PC-3 (cell line): ENCODE results near the gene GSC2. TPM values are rescaled to one million over a fixed set of nuclear protein-coding genes. Genes with fewer than 3 reads are reported as not detected.

Experiments
- ATAC-seq: fragments of 200-7000 bp; cut with Tn5 transposase; 2 replicates; pipeline ENCODE4 v1.9.1; 2020; ENCODE audit warnings: mild to moderate bottlenecking, moderate library complexity
- BruUV-seq: library from RNA; stranded (reverse); fragments of 400-500 nt; replicated peaks from 2 replicates; lab custom pipeline; 2021; lab: Mats Ljungman, UMichigan
- CTCF ChIA-PET: fragments of 300-600 bp; sonication (Branson Sonifier 250); formaldehyde crosslinking; loops from one replicate; lab custom pipeline; 2022; ENCODE audit warnings: antibody characterized with exemption; lab: Charles Lee
- POLR2A ChIA-PET: fragments of 300-600 bp; sonication (Branson Sonifier 250); formaldehyde crosslinking; loops from one replicate; lab custom pipeline; 2022; ENCODE audit warnings: antibody characterized with exemption; ENCODE audit not compliant: unreplicated experiment; lab: Charles Lee
- DNase-seq: peaks from one replicate; pipeline ENCODE4 v3.0.0-alpha.2; 2015
- H2AFZ ChIP-seq: fragments of 300-600 bp; sonication (generic); 2 replicates; pipeline ENCODE4 v1.6.0; 2016; ENCODE audit warnings: antibody characterized with exemption, low read length
- H3F3A ChIP-seq: fragments of 300-600 bp; sonication (generic); one replicate; pipeline ENCODE4 v1.6.0; 2017; ENCODE audit warnings: antibody characterized with exemption, low read length, control low read depth, mild to moderate bottlenecking; ENCODE audit not compliant: unreplicated experiment
- H3K27ac ChIP-seq: fragments of 300-600 bp; sonication (generic); 2 replicates; pipeline ENCODE4 v1.5.1; 2016; ENCODE audit warnings: mild to moderate bottlenecking, low read length
- H3K27me3 ChIP-seq: fragments of 300-600 bp; sonication (generic); 2 replicates; pipeline ENCODE4 v1.6.1; 2016; ENCODE audit warnings: low read length, mixed read lengths
- H3K36me3 ChIP-seq: fragments of 300-600 bp; sonication (generic); 2 replicates; pipeline ENCODE4 v1.6.1; 2016; ENCODE audit warnings: low read depth, mixed run types, low read length, mixed read lengths
- H3K4me1 ChIP-seq: fragments of 300-600 bp; sonication (generic); 2 replicates; pipeline ENCODE4 v1.5.1; 2016; ENCODE audit warnings: low read length; ENCODE audit not compliant: insufficient read depth
- H3K4me2 ChIP-seq: fragments of 300-600 bp; sonication (generic); 2 replicates; pipeline ENCODE4 v1.6.0; 2016; ENCODE audit warnings: low read length
- H3K4me3 ChIP-seq: fragments of 300-600 bp; sonication (generic); 2 replicates; pipeline ENCODE4 v1.5.1; 2016; ENCODE audit warnings: mild to moderate bottlenecking, low read length, mixed read lengths
- H3K79me2 ChIP-seq: fragments of 300-600 bp; sonication (generic); 2 replicates; pipeline ENCODE4 v1.6.1; 2017; ENCODE audit warnings: low read length, mixed read lengths
- H3K9ac ChIP-seq: fragments of 300-600 bp; sonication (generic); 2 replicates; pipeline ENCODE4 v1.6.0; 2016; ENCODE audit warnings: mild to moderate bottlenecking, low read length
- H3K9me2 ChIP-seq: fragments of 300-600 bp; sonication (generic); replicated peaks from 2 replicates; pipeline ENCODE4 v1.6.1; 2016; ENCODE audit warnings: mixed run types, low read length, mixed read lengths
- H3K9me3 ChIP-seq: fragments of 300-600 bp; sonication (generic); 2 replicates; pipeline ENCODE4 v1.6.1; 2016; ENCODE audit warnings: low read length, mixed read lengths
- H4K20me1 ChIP-seq: fragments of 300-600 bp; sonication (generic); 2 replicates; pipeline ENCODE4 v1.6.1; 2016; ENCODE audit warnings: low read length, mixed read lengths
- EZH2 ChIP-seq: fragments of 300-600 bp; sonication (generic); IDR thresholded peaks from one replicate; pipeline ENCODE4 v1.6.1; 2017; ENCODE audit warnings: antibody characterized with exemption, mild to moderate bottlenecking, low read length; ENCODE audit not compliant: unreplicated experiment
- EZH2phosphoT487 ChIP-seq: fragments of 300-600 bp; sonication (generic); IDR thresholded peaks from 2 replicates; pipeline ENCODE4 v1.6.1; 2018; ENCODE audit warnings: mild to moderate bottlenecking, antibody characterized with exemption, low read length, borderline replicate concordance
- intact Hi-C: fragments of 100-400 bp; cut with micrococcal nuclease; formaldehyde crosslinking; loops from 2 replicates; pipeline ENCODE4 v1.9.0; 2023
- total RNA-seq: library from RNA; depleted of rRNA; stranded (reverse); fragments of >200 nt; gene quantifications from 2 replicates; pipeline ENCODE4 v1.2.3, GENCODE V29; 2014
- TF ChIP-seq, protein P1 (sequence below): fragments of 300-600 bp; sonication (generic); conservative IDR thresholded peaks from 2 replicates; pipeline ENCODE4 v1.5.1; 2017; ENCODE audit warnings: antibody characterized with exemption, low read depth, mild to moderate bottlenecking, low read length

Gene GSC2
- total RNA-seq, 1 experiment from 2014 or later, result not detected

- no peaks in the 10 kb centered on the region for H3K9me2 ChIP-seq
- H3K9me3 ChIP-seq, result no peaks in the 10 kb centered on the region
- H3K4me2 ChIP-seq, result no peak overlapping the region
- no peaks in the 10 kb centered on the region for H3K27me3 ChIP-seq
- no peak overlapping the region for H2AFZ ChIP-seq
- H3K79me2 ChIP-seq, result no peaks in the 10 kb centered on the region
- BruUV-seq, result no TSS peak
- DNase-seq (no peak), ATAC-seq (no peak)
- H3K36me3 ChIP-seq, result no peaks in the 10 kb centered on the region; the same call in 1 of the 2 replicates
- intact Hi-C loops, result no loop called here
- no peaks in the 10 kb centered on the region for H3K4me1 ChIP-seq
- CTCF ChIA-PET, result no interaction called here
- TF ChIP-seq EZH2phosphoT487, result no peak
- TF ChIP-seq, protein P1, sequence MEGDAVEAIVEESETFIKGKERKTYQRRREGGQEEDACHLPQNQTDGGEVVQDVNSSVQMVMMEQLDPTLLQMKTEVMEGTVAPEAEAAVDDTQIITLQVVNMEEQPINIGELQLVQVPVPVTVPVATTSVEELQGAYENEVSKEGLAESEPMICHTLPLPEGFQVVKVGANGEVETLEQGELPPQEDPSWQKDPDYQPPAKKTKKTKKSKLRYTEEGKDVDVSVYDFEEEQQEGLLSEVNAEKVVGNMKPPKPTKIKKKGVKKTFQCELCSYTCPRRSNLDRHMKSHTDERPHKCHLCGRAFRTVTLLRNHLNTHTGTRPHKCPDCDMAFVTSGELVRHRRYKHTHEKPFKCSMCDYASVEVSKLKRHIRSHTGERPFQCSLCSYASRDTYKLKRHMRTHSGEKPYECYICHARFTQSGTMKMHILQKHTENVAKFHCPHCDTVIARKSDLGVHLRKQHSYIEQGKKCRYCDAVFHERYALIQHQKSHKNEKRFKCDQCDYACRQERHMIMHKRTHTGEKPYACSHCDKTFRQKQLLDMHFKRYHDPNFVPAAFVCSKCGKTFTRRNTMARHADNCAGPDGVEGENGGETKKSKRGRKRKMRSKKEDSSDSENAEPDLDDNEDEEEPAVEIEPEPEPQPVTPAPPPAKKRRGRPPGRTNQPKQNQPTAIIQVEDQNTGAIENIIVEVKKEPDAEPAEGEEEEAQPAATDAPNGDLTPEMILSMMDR, result no peak
- no peak for TF ChIP-seq EZH2
- H3K4me3 ChIP-seq, result no peak overlapping the region
- H4K20me1 ChIP-seq, result no peaks in the 10 kb centered on the region
- no peaks in the 10 kb centered on the region for H3F3A ChIP-seq
- no peak overlapping the region for H3K27ac ChIP-seq
- POLR2A ChIA-PET, result no interaction called here
- H3K9ac ChIP-seq, result no peak overlapping the region
These were observed 16.5 kb downstream of the GSC2 start for GRCh38 chr22:19133561-19133960.

DNA sequence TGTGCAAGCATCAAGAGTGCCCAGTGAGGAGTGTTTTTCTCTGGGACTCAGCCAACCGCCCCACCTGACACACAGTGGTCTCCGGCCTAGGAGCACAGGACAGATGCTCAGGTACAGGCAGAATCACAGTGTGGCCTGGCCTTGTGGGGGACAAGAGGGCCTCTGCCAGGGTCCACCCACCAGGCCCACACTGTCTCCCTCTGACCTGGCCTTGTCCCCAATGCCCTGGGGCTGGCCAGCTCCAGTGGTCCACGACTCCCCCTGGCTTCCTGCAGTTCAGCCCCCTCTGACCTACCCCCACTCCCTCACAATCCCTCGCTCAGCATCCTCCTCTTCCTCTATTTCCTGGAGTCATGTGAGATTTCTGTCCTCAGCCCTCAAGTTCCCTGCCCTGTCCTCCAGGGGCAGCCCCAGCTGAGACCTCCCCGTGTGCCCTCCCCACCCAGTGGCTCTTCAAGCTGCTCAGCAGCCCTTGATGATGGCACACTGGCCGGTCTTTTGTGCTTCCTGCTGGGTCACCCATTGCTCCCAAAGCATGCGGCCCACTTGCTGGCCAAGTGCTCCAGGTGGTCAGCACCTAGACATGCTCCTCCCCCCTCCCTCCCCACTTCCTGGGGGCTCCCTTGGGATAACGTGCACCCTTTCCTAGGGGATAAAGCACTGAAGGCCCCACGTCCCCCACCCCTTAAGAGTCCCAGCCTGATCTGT is 17.2 kb downstream of the GSC2 start:
- CTCF ChIA-PET, result no interaction called here
- DNase-seq (no peak), ATAC-seq (no peak)

More for the DNA sequence above, 17.2 kb downstream of the GSC2 start:
- TF ChIP-seq EZH2, result no peak
- TF ChIP-seq EZH2phosphoT487, result no peak
- TF ChIP-seq, protein P1, result no peak
- H3F3A ChIP-seq, result no peaks in the 10 kb centered on the region
- no peak overlapping the region for H3K4me2 ChIP-seq
- H3K9ac ChIP-seq, result no peak overlapping the region
- H3K9me3 ChIP-seq, result no peaks in the 10 kb centered on the region
- intact Hi-C loops, result no loop called here
- no TSS peak for BruUV-seq
- H3K9me2 ChIP-seq, result no peaks in the 10 kb centered on the region
- no peaks in the 10 kb centered on the region for H3K27me3 ChIP-seq
- H3K27ac ChIP-seq, result no peak overlapping the region
- H4K20me1 ChIP-seq, result no peaks in the 10 kb centered on the region
- POLR2A ChIA-PET, result no interaction called here
- no peaks in the 10 kb centered on the region for H3K4me1 ChIP-seq
- H2AFZ ChIP-seq, result no peak overlapping the region
- no peaks in the 10 kb centered on the region for H3K79me2 ChIP-seq
- H3K36me3 ChIP-seq, result no peaks in the 10 kb centered on the region; the same call in 1 of the 2 replicates
- no peak overlapping the region for H3K4me3 ChIP-seq
